NCI-H187 (cell line): ENCODE measurements around the gene ZEB2.

Experiments used
- DNase-seq, 2 experiments: peaks; one replicate each; lab custom pipeline; 2025; lab: John Stamatoyannopoulos, UW

The ZEB2 gene

DNA sequence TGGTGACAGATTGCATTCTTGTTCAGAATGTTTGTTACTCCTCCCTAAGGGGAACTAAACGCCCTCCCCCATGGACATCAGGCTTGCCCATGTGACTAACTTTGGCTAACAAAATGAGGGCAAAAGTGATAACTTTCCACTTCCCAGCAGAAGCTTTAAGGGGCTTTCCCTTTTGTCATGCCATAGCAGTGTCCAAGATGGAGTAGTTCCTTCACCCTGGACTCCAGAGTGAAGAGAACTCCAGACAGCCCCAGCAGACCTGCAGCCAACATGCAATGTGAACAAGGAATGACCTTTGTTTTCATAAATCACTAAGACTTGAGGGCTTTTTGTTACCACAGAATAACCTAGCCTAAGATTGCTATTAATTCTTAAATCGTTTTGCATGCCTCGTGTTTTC is 163.5 kb downstream of the ZEB2 start:
- DNase-seq, result no peak

DNA sequence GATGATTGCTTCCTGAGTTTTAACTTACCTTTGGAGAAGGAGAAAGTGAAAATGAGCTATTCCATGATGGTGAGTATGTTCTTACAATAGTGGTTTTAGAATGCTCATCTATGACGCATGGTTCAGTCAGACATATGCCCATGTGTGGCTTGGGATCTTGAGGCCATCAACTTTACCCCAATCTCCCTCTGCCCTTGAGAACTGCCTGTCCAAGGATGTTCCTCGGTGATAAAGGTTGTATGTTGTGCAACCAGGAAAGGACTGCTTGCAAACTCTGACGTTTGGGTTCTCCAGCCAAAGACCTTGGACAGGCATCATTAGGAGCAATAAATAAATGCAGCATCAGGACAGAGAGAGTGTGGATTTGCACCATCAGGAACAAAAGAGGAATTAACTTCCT is 165.0 kb downstream of the ZEB2 start:
- no peak for DNase-seq

GRCh38 chr2:144351687-144352086 is 168.2 kb downstream of the ZEB2 start:
- no peak for DNase-seq

DNA sequence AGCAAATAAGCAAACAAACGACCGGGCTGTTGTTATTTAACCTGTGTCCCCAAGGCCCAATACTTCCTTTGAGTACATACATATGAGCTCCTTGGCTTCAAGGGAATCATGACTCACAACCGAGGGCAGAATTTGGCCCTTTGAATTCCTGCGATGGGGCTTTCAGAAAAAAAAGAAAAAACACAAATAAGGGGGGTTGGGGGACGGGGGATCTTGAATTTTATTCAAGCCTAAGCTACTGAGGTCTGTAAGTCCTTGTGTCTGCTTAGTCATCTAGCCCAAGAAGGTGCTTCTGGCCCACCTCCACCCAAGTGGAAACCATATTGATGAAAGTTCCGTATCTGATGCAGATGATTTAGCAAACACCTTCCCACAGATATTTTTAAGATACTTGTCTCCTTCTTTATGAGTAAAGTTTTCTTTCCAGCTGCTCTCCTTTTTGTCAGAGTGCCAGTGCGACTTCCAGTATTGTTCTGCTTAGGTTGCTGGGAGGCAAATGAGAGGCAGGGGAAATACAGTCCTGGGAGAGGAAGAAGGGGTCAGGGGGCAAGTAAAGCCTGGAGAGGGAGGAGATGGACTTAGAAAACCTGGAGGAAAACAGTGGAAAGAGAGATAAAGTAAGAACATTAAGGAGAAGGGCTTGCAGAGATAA is 169.6 kb downstream of the ZEB2 start:
- no peak for DNase-seq

DNA sequence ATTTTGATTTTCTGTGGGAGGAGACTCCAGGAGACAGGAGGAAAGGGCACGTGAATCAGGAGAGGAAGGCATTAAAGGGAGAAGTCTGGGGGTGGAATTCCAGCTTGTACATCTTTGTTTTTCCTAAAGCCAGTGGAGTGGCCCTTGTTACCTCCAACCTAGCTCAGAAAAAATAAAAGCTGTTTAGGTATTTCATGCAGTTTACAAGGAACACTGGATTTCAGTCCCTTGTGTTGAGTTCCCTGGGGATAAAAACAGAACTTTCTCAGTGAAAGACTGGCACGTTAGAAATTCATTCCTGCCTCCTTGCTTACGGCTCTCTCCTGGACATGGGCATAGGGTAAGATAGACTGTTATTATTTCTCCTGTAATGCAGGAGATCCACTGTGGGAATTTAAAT is 170.2 kb downstream of the ZEB2 start:
- no peak for DNase-seq

- DNase-seq, result no peak
These were observed 171.1 kb downstream of the ZEB2 start for GRCh38 chr2:144348846-144349245.

DNA sequence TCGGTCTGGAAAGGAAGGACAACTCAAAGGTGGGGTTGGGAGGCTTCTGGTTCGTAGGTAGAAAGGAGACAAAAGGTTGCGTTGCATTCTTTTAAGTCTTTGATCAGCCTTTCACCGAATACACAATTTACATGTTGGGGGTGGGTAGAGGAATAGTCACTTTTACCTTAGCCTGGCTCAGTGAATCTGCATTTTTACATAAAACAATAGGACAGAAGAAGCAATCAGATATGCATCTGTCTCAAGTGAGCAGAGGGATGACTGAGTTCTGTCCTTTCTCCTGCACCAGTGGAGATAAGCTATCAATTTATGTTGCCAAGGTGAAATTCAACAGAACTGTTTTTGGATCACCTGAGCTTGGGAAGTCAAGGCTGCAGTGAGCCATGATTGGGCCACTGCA is 173.7 kb downstream of the ZEB2 start:
- DNase-seq, result no peak

DNA sequence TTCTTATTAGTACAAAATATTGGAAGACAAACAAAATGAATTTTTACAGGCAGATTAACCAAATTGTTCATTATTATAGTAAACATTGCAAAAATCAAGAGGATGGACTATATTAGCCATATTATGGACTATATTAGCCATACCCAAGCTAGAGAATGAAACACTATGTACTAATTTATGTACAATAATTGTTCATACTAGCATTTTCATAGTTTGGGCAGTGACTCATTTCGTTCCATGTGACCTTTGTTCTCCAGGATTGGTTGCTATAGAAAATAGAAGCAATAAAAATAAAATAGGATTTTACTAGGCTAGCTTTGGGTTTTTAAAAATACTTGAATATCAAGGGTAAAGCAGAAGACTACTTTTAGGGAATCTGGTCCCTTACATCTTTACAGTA is 176.8 kb downstream of the ZEB2 start:
- DNase-seq, result no peak

DNA sequence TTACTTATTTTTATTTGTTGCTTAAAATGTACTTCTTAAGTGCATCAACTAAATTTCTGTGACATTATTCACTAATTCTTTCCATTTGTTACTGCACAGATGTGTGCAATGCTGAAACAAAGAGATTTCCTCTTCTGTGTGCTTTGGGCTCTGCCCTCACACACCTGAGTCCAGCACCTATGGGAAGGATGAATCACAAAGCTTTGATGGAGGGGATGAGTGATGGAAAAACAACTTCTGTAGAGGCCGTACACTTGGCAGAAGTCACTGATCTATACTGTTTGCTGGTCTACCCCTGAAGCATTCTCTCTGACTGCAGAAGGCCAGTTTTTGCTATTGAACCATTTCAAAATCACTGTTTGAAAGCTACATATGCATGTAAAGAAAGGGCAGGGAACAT is 178.4 kb downstream of the ZEB2 start:
- DNase-seq, result no peak

DNA sequence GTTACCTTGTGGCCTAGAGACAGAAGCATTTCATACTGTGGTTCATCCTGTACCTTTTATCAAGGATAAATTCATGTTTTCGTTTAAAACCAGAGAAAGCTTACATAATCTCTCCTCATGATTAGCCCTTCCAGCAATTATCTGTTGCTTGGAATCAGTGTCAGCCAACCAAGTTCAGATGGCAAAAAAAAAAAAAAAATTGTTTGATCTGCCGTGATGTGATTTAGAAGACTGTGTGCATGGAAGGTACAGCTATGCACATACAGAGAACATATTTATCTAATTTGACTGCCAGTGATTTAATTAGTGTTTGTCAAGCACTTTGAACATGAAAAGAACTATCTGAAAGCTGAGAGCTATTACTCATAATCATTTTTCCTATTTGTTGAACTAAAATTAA is 180.9 kb downstream of the ZEB2 start:
- no peak for DNase-seq

DNA sequence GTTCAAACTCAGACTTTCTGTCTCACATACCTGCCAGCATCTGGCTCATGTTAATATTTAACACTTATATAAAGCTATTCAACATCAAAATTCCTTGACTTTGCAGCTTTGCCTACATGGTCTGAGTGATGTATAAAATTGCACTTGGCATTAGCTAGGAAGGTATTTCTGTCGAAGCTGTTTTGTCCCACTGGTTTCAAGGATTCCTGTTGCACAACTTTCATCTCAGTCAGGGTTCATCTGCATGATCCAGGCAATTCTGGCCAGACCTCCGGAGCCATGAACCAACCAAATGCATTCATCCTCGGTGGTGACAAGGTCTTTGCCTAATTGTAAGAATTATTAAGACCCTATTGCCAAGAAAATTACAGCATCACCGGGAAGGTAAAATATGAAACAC is 185.4 kb downstream of the ZEB2 start:
- DNase-seq, result no peak
